ENCODE results near the gene MNAT1. TPM values are rescaled to one million over a fixed set of nuclear protein-coding genes. Genes with fewer than 3 reads are reported as not detected.
"Not testable (repeated sequence)": the region's sequence is repeated elsewhere in the genome, so short reads cannot be mapped to it uniquely, and the experiment has no call there.

The MNAT1 gene
- total RNA-seq, 1 donor: 14.3 TPM

- DNase-seq (ENCODE audit: low read depth in 2 of 3, low spot score in 2 of 3): no peak
Observed at GRCh38 chr14:60800409-60800808, 65.8 kb downstream of the MNAT1 start.

GRCh38 chr14:60803871-60804270 lies 69.3 kb downstream of the MNAT1 start:
- no peak for DNase-seq (ENCODE audit: low read depth in 2 of 3, low spot score in 2 of 3)

GRCh38 chr14:60805841-60806430 lies 71.4 kb downstream of the MNAT1 start:
- no peak for DNase-seq (ENCODE audit: low read depth in 2 of 3, low spot score in 2 of 3)

GRCh38 chr14:60807247-60807646 lies 72.7 kb downstream of the MNAT1 start:
- DNase-seq (ENCODE audit: low read depth in 2 of 3, low spot score in 2 of 3): no peak

DNA sequence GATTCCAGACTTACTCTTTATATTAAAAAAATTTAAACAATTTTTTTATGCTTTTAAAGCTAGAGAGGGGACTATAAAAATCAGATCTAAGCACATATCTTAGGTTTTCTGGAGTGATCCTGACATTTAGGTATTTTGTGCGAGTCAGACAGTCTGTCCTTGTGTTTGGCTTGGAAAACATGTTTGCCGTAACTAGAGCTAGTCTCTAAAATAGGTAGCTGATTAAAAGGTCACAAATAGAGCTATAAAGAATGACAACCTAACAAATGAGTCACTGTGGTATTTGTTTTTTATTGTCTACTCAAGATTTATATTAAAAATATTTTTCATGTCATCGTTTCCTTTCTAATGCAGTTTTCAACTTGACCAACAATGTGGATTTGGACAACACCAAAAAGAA lies 73.4 kb downstream of the MNAT1 start:
- DNase-seq (ENCODE audit: low read depth in 2 of 3, low spot score in 2 of 3): no peak

- DNase-seq (ENCODE audit: low read depth in 2 of 3, low spot score in 2 of 3): no peak
Observed at GRCh38 chr14:60812987-60813386, 78.4 kb downstream of the MNAT1 start.

- DNase-seq (ENCODE audit: low read depth in 2 of 3, low spot score in 2 of 3): no peak
Observed at GRCh38 chr14:60815371-60815770, 80.8 kb downstream of the MNAT1 start.

GRCh38 chr14:60817113-60817512 lies 82.6 kb downstream of the MNAT1 start:
- no peak for DNase-seq (ENCODE audit: low read depth in 2 of 3, low spot score in 2 of 3)

DNA sequence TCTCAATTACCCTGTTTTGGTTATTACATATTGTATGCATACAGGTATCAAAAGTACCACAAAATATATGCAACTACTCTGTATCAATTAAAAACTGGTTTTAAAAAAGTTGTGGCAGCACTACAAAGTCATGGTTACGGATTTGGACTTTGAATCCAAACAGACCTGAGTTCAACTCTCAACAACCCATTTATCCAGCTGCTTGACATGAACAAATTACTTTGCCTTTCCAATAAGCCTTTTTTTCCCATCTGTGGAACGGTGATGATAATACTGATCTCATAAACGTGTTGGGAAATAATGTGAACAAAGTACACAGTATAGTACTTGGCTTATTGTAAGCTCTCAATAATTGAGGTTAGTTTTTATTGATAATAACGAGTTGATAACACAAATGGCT lies 85.0 kb downstream of the MNAT1 start:
- no peak for DNase-seq (ENCODE audit: low read depth in 2 of 3, low spot score in 2 of 3)

GRCh38 chr14:60838601-60839000 lies 104.0 kb downstream of the MNAT1 start:
- DNase-seq (ENCODE audit: low read depth in 2 of 3, low spot score in 2 of 3): no peak

DNA sequence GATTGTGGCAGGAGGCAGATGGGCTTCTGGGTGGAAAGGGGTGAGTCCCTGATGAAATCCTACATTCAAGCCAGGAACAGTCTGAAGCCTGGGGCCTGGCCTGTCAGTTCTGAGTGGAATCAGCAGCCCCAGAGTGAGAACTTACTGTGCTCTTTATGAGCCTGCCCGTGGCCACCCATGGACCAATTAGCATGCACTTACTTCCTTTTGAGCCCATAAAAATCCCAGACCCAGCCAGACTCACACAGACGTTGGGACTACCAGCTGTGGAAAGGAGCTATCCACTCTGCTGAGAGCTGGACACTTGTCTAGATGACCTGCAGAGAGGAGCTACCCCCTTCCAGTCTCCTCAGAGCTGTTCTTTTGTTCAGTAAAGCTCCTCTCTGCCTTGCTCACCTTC lies 104.5 kb downstream of the MNAT1 start:
- DNase-seq (ENCODE audit: low read depth in 2 of 3, low spot score in 2 of 3): no peak

- DNase-seq (ENCODE audit: low read depth in 2 of 3, low spot score in 2 of 3): no peak
Observed at GRCh38 chr14:60839657-60840056, 105.1 kb downstream of the MNAT1 start.

GRCh38 chr14:60840313-60840712 lies 105.8 kb downstream of the MNAT1 start:
- DNase-seq (ENCODE audit: low read depth in 2 of 3, low spot score in 2 of 3): no peak

DNA sequence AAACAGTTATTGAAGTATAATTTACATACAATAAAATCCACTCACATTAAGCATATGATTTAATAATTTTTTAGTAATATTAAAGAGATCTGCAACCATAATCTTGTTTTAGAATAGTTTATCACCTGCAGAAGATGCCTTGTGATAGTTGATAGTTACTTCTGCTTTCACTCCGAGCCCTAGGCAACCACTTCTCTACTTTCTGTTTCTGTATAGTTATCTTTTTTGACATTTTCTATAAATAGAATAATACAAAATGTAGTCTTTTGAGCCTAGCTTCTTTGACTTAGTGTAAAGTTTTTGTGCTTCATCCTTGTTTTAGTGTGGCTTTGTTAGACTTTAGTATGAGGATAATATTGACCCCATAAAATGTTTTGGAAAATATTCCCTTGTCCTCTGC lies 111.0 kb downstream of the MNAT1 start:
- DNase-seq (ENCODE audit: low read depth in 2 of 3, low spot score in 2 of 3): peak in 2 of 3 donors; percentile 4 to 26

DNA sequence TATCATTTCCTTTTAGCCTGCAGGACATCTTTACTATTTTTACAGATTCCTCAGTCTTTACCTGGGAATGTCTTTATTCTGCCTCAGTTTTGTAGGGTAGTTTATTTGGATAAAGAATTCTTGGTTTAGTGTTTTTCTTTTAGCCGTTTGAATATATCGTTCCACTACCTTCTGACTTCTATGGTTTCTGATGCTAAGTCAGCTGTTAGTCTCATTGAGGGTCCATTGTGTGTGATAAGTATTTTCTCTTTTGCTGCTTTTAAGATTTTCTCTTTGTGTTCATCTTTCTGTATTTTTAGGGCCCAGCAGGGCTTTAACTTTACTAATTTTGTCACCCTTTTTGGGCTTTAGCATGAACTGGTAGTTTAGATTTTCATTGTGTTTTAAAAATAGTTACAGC lies 113.5 kb downstream of the MNAT1 start:
- peak in 1 of 3 donors; percentile 34 for DNase-seq (ENCODE audit: low read depth in 2 of 3, low spot score in 2 of 3)

DNA sequence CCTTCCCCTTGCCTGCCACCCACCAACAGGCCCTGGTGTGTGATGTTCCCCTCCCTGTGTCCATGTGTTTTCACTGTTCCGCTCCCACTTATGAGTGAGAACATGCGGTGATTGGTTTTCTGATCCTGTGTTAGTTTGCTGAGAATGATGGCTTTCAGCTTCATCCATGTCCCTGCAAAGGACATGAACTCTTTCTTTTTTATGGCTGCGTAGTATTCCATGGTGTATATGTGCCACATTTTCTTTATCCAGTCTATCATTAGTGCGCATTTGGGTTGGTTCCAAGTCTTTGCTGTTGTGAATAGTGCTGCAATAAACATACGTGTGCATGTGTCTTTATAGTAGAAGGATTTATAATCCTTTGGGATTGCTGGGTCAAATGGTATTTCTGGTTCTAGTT lies 117.1 kb downstream of the MNAT1 start:
- not testable (repeated sequence) for DNase-seq (ENCODE audit: low read depth in 2 of 3, low spot score in 2 of 3)

DNA sequence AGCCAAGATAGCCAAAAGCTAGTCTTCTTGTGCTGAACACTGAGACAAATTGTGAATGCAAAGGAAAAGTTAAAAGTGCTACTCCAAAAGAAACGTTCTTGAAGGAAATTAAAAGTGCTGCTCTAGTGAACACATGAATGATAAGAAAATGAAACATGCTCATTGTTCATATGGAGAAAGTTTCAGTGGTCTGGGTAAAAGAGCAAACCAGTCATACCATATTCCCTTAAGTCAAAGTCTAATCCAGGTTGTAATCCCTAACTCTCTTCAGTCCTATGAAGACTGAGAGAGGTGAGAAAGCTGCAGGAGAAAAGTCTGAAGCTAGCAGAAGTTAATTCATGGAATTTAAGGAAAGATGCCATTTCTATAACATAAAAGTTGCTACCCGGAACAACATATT lies 121.5 kb downstream of the MNAT1 start:
- DNase-seq (ENCODE audit: low read depth in 2 of 3, low spot score in 2 of 3): no peak

DNA sequence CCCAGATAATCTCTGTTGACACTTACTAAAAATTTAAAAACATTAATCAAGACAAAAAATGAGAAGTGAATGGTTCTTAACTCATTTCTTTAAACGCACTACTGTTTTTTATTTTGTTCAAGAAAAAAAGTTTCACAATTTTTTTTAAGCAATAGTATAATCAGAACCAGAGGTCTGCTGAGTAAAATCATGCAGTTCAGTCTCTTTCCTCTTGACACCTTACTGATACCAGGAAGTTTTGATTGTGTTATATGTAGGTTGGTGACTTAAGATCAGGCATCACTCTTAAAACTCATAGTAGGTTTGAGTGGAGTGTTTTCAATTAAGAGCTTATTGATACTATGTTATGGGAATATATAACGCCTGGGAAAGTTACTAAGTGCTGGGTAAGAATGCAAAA lies 125.0 kb downstream of the MNAT1 start:
- DNase-seq (ENCODE audit: low read depth in 2 of 3, low spot score in 2 of 3): no peak

GRCh38 chr14:60861545-60862140 lies 127.1 kb downstream of the MNAT1 start:
- no peak for DNase-seq (ENCODE audit: low read depth in 2 of 3, low spot score in 2 of 3)

DNA sequence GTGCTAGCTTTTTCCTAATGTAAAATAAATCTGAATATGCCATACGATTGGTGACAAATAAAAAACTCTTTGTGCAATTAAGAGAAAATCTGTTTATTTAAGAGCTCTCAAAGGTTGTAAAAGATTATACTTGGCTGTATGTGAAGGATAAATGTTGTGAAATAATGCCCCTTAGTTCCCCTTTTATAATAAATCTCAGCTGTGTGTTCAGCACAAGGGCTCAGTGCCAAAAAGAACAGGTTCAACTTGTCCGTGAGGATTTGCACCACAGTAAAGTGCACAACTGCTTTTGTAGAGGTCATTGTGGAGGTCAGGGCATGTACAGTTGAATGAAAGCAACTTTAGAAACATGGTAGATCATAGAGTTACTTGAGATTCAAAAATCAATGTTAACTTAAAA lies 127.7 kb downstream of the MNAT1 start:
- DNase-seq (ENCODE audit: low read depth in 2 of 3, low spot score in 2 of 3): no peak

DNA sequence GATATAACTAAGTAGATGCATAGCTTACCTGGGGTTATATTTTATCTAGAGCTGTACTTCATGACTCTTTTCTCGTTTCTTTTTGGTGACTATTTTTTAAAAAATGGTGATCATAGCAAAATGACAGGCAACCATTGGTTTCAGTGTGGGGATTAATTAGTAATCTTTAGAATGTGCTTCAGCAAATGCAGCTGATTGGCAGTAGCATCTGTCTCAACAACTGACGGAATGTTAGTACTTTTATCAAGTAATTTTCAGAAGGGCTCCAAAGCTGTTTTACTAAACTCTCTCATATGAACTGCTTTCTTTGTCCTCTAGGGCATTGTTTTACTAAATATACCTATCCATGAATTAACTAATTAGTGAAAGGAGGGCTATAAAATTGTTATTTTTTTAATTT lies 128.7 kb downstream of the MNAT1 start:
- no peak for DNase-seq (ENCODE audit: low read depth in 2 of 3, low spot score in 2 of 3)

GRCh38 chr14:60865378-60866127 lies 131.0 kb downstream of the MNAT1 start:
- DNase-seq (ENCODE audit: low read depth in 2 of 3, low spot score in 2 of 3): no peak

Data from hematopoietic multipotent progenitor cell (in vitro differentiated cells).